Mesendoderm (in vitro differentiated cells): Measurements from ENCODE around the gene DIPK2B.

ENCODE experiments used
- DNase-seq: peaks from one replicate; pipeline ENCODE4 v3.0.0; 2013
- H2AK5ac ChIP-seq: 2 replicates; pipeline ENCODE4 v1.6.1; 2013; ENCODE audit warnings: low read length, inconsistent platforms
- H2BK120ac ChIP-seq: 2 replicates; pipeline ENCODE4 v1.6.1; 2013; ENCODE audit warnings: low read depth, mild to moderate bottlenecking, low read length, moderate library complexity, mixed read lengths
- H2BK15ac ChIP-seq: replicated peaks from 2 replicates; pipeline ENCODE4 v1.6.1; 2013; ENCODE audit warnings: low read depth, mild to moderate bottlenecking, moderate library complexity
- H2BK5ac ChIP-seq: 2 replicates; pipeline ENCODE4 v1.6.1; 2013; ENCODE audit warnings: low read length, inconsistent platforms
- H3K18ac ChIP-seq: 2 replicates; pipeline ENCODE4 v1.6.1; 2013; ENCODE audit warnings: mild to moderate bottlenecking, low read length, mixed read lengths
- H3K23ac ChIP-seq: one replicate; pipeline ENCODE4 v1.6.1; 2013; ENCODE audit warnings: low read length
- H3K27ac ChIP-seq: 2 replicates; pipeline ENCODE4 v1.5.1; 2013; ENCODE audit warnings: low read depth, mild to moderate bottlenecking, inconsistent platforms, low read length, moderate library complexity
- H3K27me3 ChIP-seq: 2 replicates; pipeline ENCODE4 v1.6.1; 2013; ENCODE audit warnings: low read length, control low read depth, mild to moderate bottlenecking, inconsistent platforms; ENCODE audit not compliant: insufficient read depth, poor library complexity
- H3K36me3 ChIP-seq: 2 replicates; pipeline ENCODE4 v1.6.1; 2013; ENCODE audit warnings: low read length, inconsistent platforms; ENCODE audit not compliant: control insufficient read depth, insufficient read depth
- H3K4ac ChIP-seq: one replicate; pipeline ENCODE4 v1.6.1; 2013; ENCODE audit warnings: low read depth, mild to moderate bottlenecking, low read length, moderate library complexity
- H3K4me1 ChIP-seq: 2 replicates; pipeline ENCODE4 v1.6.1; 2013; ENCODE audit warnings: low read depth, low read length, inconsistent platforms; ENCODE audit not compliant: control insufficient read depth
- H3K4me2 ChIP-seq: 2 replicates; pipeline ENCODE4 v1.6.1; 2013; ENCODE audit warnings: low read length
- H3K4me3 ChIP-seq: 2 replicates; pipeline ENCODE4 v1.5.1; 2013; ENCODE audit warnings: mild to moderate bottlenecking, low read length
- H3K56ac ChIP-seq: one replicate; pipeline ENCODE4 v1.6.1; 2013; ENCODE audit warnings: low read length
- H3K79me1 ChIP-seq: 2 replicates; pipeline ENCODE4 v1.6.1; 2013; ENCODE audit warnings: low read length, inconsistent platforms
- H3K79me2 ChIP-seq: 2 replicates; pipeline ENCODE4 v1.6.1; 2013; ENCODE audit warnings: mild to moderate bottlenecking, low read length; ENCODE audit not compliant: control insufficient read depth, insufficient read depth
- H3K9ac ChIP-seq: 2 replicates; pipeline ENCODE4 v1.6.1; 2013; ENCODE audit warnings: low read length, inconsistent platforms
- H4K5ac ChIP-seq: one replicate; pipeline ENCODE4 v1.6.1; 2013; ENCODE audit warnings: low read length
- H4K8ac ChIP-seq: one replicate; pipeline ENCODE4 v1.6.1; 2013; ENCODE audit warnings: low read depth, mild to moderate bottlenecking, control low read depth, low read length, moderate library complexity
- WGBS: extraction: QIAGEN DNeasy Blood & Tissue Kit; methylation state at CpG from one replicate; pipeline ENCODE4 v1.1.7; 2013; ENCODE audit warnings: low lambda C conversion rate, missing lambda C conversion rate; ENCODE audit not compliant: insufficient coverage; ENCODE audit errors: extremely low coverage; 5-methylcytosine and 5-hydroxymethylcytosine counted together

The DIPK2B gene

GRCh38 chrX:45229348-45229747, 28.7 kb upstream of the DIPK2B start:
- H3K27ac ChIP-seq: no peak overlapping the region
- no peak overlapping the region for H3K9ac ChIP-seq
- no peaks in the 10 kb centered on the region for H3K36me3 ChIP-seq
- H2BK5ac ChIP-seq: no peak overlapping the region
- no peak overlapping the region for H3K4me3 ChIP-seq
- no peak overlapping the region for H2BK15ac ChIP-seq
- H2AK5ac ChIP-seq: no peak overlapping the region
- no peak for DNase-seq
- H3K4me2 ChIP-seq: no peak overlapping the region
- no peak overlapping the region for H4K8ac ChIP-seq
- H3K27me3 ChIP-seq: no peaks in the 10 kb centered on the region
- H3K79me2 ChIP-seq: no peaks in the 10 kb centered on the region
- H2BK120ac ChIP-seq: no peak overlapping the region
- H4K5ac ChIP-seq: no peak overlapping the region
- no CpG with 5 or more reads among the region's 6 CpGs for WGBS
- no peak overlapping the region for H3K23ac ChIP-seq
- no peaks in the 10 kb centered on the region for H3K4me1 ChIP-seq
- no peak overlapping the region for H3K18ac ChIP-seq
- H3K56ac ChIP-seq: no peak overlapping the region
- H3K79me1 ChIP-seq: no peaks in the 10 kb centered on the region
- H3K4ac ChIP-seq: no peak overlapping the region

GRCh38 chrX:45228126-45228525, 27.4 kb upstream of the DIPK2B start:
- Histone ChIP-seq H4K5ac (no peak overlapping the region), H3K36me3 (no peaks in the 10 kb centered on the region), H3K4me2 (no peak overlapping the region), H3K4me1 (no peaks in the 10 kb centered on the region), H3K18ac (no peak overlapping the region), H3K4me3 (no peak overlapping the region), H2BK120ac (no peak overlapping the region), H3K23ac (no peak overlapping the region), H3K56ac (no peak overlapping the region), H3K79me1 (no peaks in the 10 kb centered on the region), H2BK5ac (no peak overlapping the region), H2AK5ac (no peak overlapping the region), H3K27ac (no peak overlapping the region), H3K9ac (no peak overlapping the region), H4K8ac (no peak overlapping the region), H3K4ac (no peak overlapping the region), H2BK15ac (no peak overlapping the region), H3K79me2 (no peaks in the 10 kb centered on the region), H3K27me3 (no peaks in the 10 kb centered on the region)
- no peak for DNase-seq
- no CpG with 5 or more reads among the region's 4 CpGs for WGBS

GRCh38 chrX:45208121-45208856, 7.6 kb upstream of the DIPK2B start:
- H3K4me1 ChIP-seq: no peaks in the 10 kb centered on the region
- H3K56ac ChIP-seq: no peak overlapping the region
- no peaks in the 10 kb centered on the region for H3K36me3 ChIP-seq
- H3K27me3 ChIP-seq: no peaks in the 10 kb centered on the region
- H3K18ac ChIP-seq: no peak overlapping the region
- H4K5ac ChIP-seq: no peak overlapping the region
- no peak overlapping the region for H2BK120ac ChIP-seq
- peak; percentile 32 for DNase-seq
- no peak overlapping the region for H2BK15ac ChIP-seq
- no peak overlapping the region for H3K27ac ChIP-seq
- no peak overlapping the region for H3K9ac ChIP-seq
- no peak overlapping the region for H3K4me3 ChIP-seq
- no peaks in the 10 kb centered on the region for H3K79me2 ChIP-seq
- H3K23ac ChIP-seq: no peak overlapping the region
- no peak overlapping the region for H3K4me2 ChIP-seq
- H2BK5ac ChIP-seq: no peak overlapping the region
- no peak overlapping the region for H4K8ac ChIP-seq
- H3K79me1 ChIP-seq: no peaks in the 10 kb centered on the region
- H2AK5ac ChIP-seq: no peak overlapping the region
- H3K4ac ChIP-seq: no peak overlapping the region

GRCh38 chrX:45202171-45202570, 1.5 kb upstream of the DIPK2B start:
- no peaks in the 10 kb centered on the region for H3K27me3 ChIP-seq
- no peak overlapping the region for H3K27ac ChIP-seq
- no peaks in the 10 kb centered on the region for H3K79me2 ChIP-seq
- H3K56ac ChIP-seq: no peak overlapping the region
- H2BK120ac ChIP-seq: no peak overlapping the region
- H3K79me1 ChIP-seq: no peaks in the 10 kb centered on the region
- H3K4me2 ChIP-seq: no peak overlapping the region
- no CpG with 5 or more reads among the region's 1 CpG for WGBS
- H3K23ac ChIP-seq: no peak overlapping the region
- H3K4ac ChIP-seq: no peak overlapping the region
- no peak overlapping the region for H3K9ac ChIP-seq
- H2BK5ac ChIP-seq: no peak overlapping the region
- H2BK15ac ChIP-seq: no peak overlapping the region
- no peak overlapping the region for H2AK5ac ChIP-seq
- H3K36me3 ChIP-seq: no peaks in the 10 kb centered on the region
- no peaks in the 10 kb centered on the region for H3K4me1 ChIP-seq
- DNase-seq: no peak
- H3K4me3 ChIP-seq: no peak overlapping the region
- H4K8ac ChIP-seq: no peak overlapping the region
- no peak overlapping the region for H4K5ac ChIP-seq
- no peak overlapping the region for H3K18ac ChIP-seq

- no peak overlapping the region for H3K4me2 ChIP-seq
- H3K36me3 ChIP-seq: no peaks in the 10 kb centered on the region
- H4K5ac ChIP-seq: no peak overlapping the region
- H3K56ac ChIP-seq: no peak overlapping the region
- WGBS: no CpG with 5 or more reads among the region's 4 CpGs
- no peak overlapping the region for H2BK5ac ChIP-seq
- no peak overlapping the region for H3K27ac ChIP-seq
- no peak overlapping the region for H3K9ac ChIP-seq
- H3K4ac ChIP-seq: no peak overlapping the region
- H3K23ac ChIP-seq: no peak overlapping the region
- H3K4me3 ChIP-seq: no peak overlapping the region
- no peaks in the 10 kb centered on the region for H3K79me2 ChIP-seq
- H3K79me1 ChIP-seq: no peaks in the 10 kb centered on the region
- H3K27me3 ChIP-seq: no peaks in the 10 kb centered on the region
- no peak overlapping the region for H2BK15ac ChIP-seq
- no peak overlapping the region for H2BK120ac ChIP-seq
- no peak for DNase-seq
- H2AK5ac ChIP-seq: no peak overlapping the region
- H3K18ac ChIP-seq: no peak overlapping the region
- H4K8ac ChIP-seq: no peak overlapping the region
- H3K4me1 ChIP-seq: no peaks in the 10 kb centered on the region
These were observed 2.0 kb downstream of the DIPK2B start for GRCh38 chrX:45198706-45199105.

- Histone ChIP-seq H2AK5ac (no peak overlapping the region), H3K4me1 (no peaks in the 10 kb centered on the region), H3K4me3 (no peak overlapping the region), H3K23ac (no peak overlapping the region), H3K4me2 (no peak overlapping the region), H3K4ac (no peak overlapping the region), H4K8ac (no peak overlapping the region), H3K79me1 (no peaks in the 10 kb centered on the region), H3K36me3 (no peaks in the 10 kb centered on the region), H2BK5ac (no peak overlapping the region), H2BK15ac (no peak overlapping the region), H3K18ac (no peak overlapping the region), H3K79me2 (no peaks in the 10 kb centered on the region), H2BK120ac (no peak overlapping the region), H3K27me3 (no peaks in the 10 kb centered on the region), H4K5ac (no peak overlapping the region), H3K27ac (no peak overlapping the region), H3K9ac (no peak overlapping the region), H3K56ac (no peak overlapping the region)
- DNase-seq: no peak
- WGBS: no CpG with 5 or more reads among the region's 3 CpGs
These were observed 2.4 kb downstream of the DIPK2B start for GRCh38 chrX:45198301-45198700.
